LNCAP (cell line): ENCODE data around the gene FAM107B.

Experiments
- CTCF ChIP-seq: fragments of 450-650 bp; IDR thresholded peaks from 2 replicates; pipeline ENCODE4 v1.5.1; 2017; ENCODE audit warnings: mild to moderate bottlenecking

Gene FAM107B

GRCh38 chr10:14728346-14728745 is 46.4 kb downstream of the FAM107B start:
- no peak for TF ChIP-seq CTCF

GRCh38 chr10:14727924-14728323 is 46.8 kb downstream of the FAM107B start:
- no peak for TF ChIP-seq CTCF

- no peak for TF ChIP-seq CTCF
These were observed 47.2 kb downstream of the FAM107B start for GRCh38 chr10:14727465-14727864.

- TF ChIP-seq CTCF, result no peak
These were observed 49.8 kb downstream of the FAM107B start for GRCh38 chr10:14724931-14725330.

GRCh38 chr10:14723052-14723689 is 51.5 kb downstream of the FAM107B start:
- TF ChIP-seq CTCF, result no peak

- no peak for TF ChIP-seq CTCF
These were observed 57.1 kb downstream of the FAM107B start for GRCh38 chr10:14717552-14717951.

GRCh38 chr10:14712991-14713424 is 61.7 kb downstream of the FAM107B start:
- TF ChIP-seq CTCF, result no peak

GRCh38 chr10:14707481-14707880 is 67.2 kb downstream of the FAM107B start:
- no peak for TF ChIP-seq CTCF
